MM.1S (cell line): ENCODE measurements around the gene FCN3.

Experiments used
- DNase-seq: peaks from one replicate; pipeline ENCODE4 v3.0.0-alpha.2; 2015
- H2AFZ ChIP-seq: fragments of 300-600 bp; sonication (generic); 2 replicates; pipeline ENCODE4 v1.6.0; 2016; ENCODE audit warnings: antibody characterized with exemption, low read length
- H3F3A ChIP-seq: fragments of 300-600 bp; sonication (generic); 2 replicates; pipeline ENCODE4 v1.6.1; 2016; ENCODE audit warnings: mild to moderate bottlenecking, antibody characterized with exemption, low read length, moderate library complexity, mixed read lengths; ENCODE audit not compliant: insufficient read depth
- H3K27ac ChIP-seq: fragments of 300-600 bp; sonication (generic); 2 replicates; pipeline ENCODE4 v1.5.1; 2016; ENCODE audit warnings: mild to moderate bottlenecking, low read length
- H3K27me3 ChIP-seq: fragments of 300-600 bp; sonication (generic); replicated peaks from 2 replicates; pipeline ENCODE4 v1.6.0; 2016; ENCODE audit warnings: low read length; ENCODE audit not compliant: insufficient read depth
- H3K36me3 ChIP-seq: fragments of 300-600 bp; sonication (generic); replicated peaks from 2 replicates; pipeline ENCODE4 v1.6.1; 2016; ENCODE audit warnings: mild to moderate bottlenecking, low read length, mixed read lengths; ENCODE audit not compliant: insufficient read depth
- H3K4me1 ChIP-seq: fragments of 300-600 bp; sonication (generic); 2 replicates; pipeline ENCODE4 v1.6.1; 2016; ENCODE audit warnings: low read length, mixed read lengths
- H3K4me2 ChIP-seq: fragments of 300-600 bp; sonication (generic); 2 replicates; pipeline ENCODE4 v1.6.0; 2016; ENCODE audit warnings: low read depth, low read length
- H3K4me3 ChIP-seq: fragments of 300-600 bp; sonication (generic); 2 replicates; pipeline ENCODE4 v1.5.1; 2016; ENCODE audit warnings: low read length, mixed read lengths
- H3K79me2 ChIP-seq: fragments of 300-600 bp; sonication (generic); 2 replicates; pipeline ENCODE4 v1.6.1; 2016; ENCODE audit warnings: mixed run types, low read length, mixed read lengths
- H3K9ac ChIP-seq: fragments of 300-600 bp; sonication (generic); 2 replicates; pipeline ENCODE4 v1.6.1; 2016; ENCODE audit warnings: low read length, mixed read lengths
- H3K9me2 ChIP-seq: fragments of 300-600 bp; sonication (generic); replicated peaks from 2 replicates; pipeline ENCODE4 v1.6.1; 2016; ENCODE audit warnings: mild to moderate bottlenecking, low read length, mixed read lengths; ENCODE audit not compliant: insufficient read depth
- H3K9me3 ChIP-seq: fragments of 300-600 bp; sonication (generic); replicated peaks from 2 replicates; pipeline ENCODE4 v1.6.1; 2016; ENCODE audit warnings: mild to moderate bottlenecking, low read length, mixed read lengths; ENCODE audit not compliant: insufficient read depth
- H4K20me1 ChIP-seq: fragments of 300-600 bp; sonication (generic); 2 replicates; pipeline ENCODE4 v1.6.1; 2016; ENCODE audit warnings: mild to moderate bottlenecking, low read length, moderate library complexity, mixed read lengths; ENCODE audit not compliant: insufficient read depth
- CTCF ChIP-seq: fragments of 300-600 bp; sonication (generic); IDR thresholded peaks from 2 replicates; pipeline ENCODE4 v1.5.1; 2016; ENCODE audit warnings: antibody characterized with exemption, low read length, mixed read lengths
- EZH2 ChIP-seq: fragments of 300-600 bp; sonication (generic); optimal IDR thresholded peaks from 2 replicates; pipeline ENCODE3; 2017; ENCODE audit warnings: low read depth, mild to moderate bottlenecking, antibody characterized with exemption, low read length, mixed read lengths
- EZH2phosphoT487 ChIP-seq: fragments of 300-600 bp; sonication (generic); IDR thresholded peaks from 2 replicates; pipeline ENCODE4 v1.6.1; 2018; ENCODE audit warnings: antibody characterized with exemption, low read length

FCN3 gene

GRCh38 chr1:27377760-27378495 lies 3.3 kb upstream of the FCN3 start:
- no peak overlapping the region for H2AFZ ChIP-seq
- H3K27ac ChIP-seq, result no peak overlapping the region
- TF ChIP-seq EZH2phosphoT487, result no peak
- TF ChIP-seq CTCF, result no peak
- no peak for TF ChIP-seq EZH2
- H3K79me2 ChIP-seq, result no peaks in the 10 kb centered on the region
- no peaks in the 10 kb centered on the region for H3K9me3 ChIP-seq
- H3K36me3 ChIP-seq, result no peaks in the 10 kb centered on the region
- no peak overlapping the region for H3K4me3 ChIP-seq
- DNase-seq, result no peak
- no peaks in the 10 kb centered on the region for H3F3A ChIP-seq
- H3K27me3 ChIP-seq, result 0 out of 2 replicates have a peak, but pooled peaks cover 9% of the 10 kb centered on the region
- H3K9ac ChIP-seq, result no peak overlapping the region
- no peaks in the 10 kb centered on the region for H4K20me1 ChIP-seq
- H3K4me2 ChIP-seq, result no peak overlapping the region
- H3K4me1 ChIP-seq, result no peaks in the 10 kb centered on the region
- no peaks in the 10 kb centered on the region for H3K9me2 ChIP-seq

GRCh38 chr1:27372808-27373690 lies 1.6 kb downstream of the FCN3 start:
- no peak overlapping the region for H2AFZ ChIP-seq
- H3K4me3 ChIP-seq, result no peak overlapping the region

More at GRCh38 chr1:27372808-27373690, 1.6 kb downstream of the FCN3 start:
- Histone ChIP-seq H3K4me1 (no peaks in the 10 kb centered on the region), H4K20me1 (no peaks in the 10 kb centered on the region), H3K9me2 (no peaks in the 10 kb centered on the region), H3F3A (no peaks in the 10 kb centered on the region), H3K79me2 (no peaks in the 10 kb centered on the region), H3K9ac (no peak overlapping the region), H3K27ac (no peak overlapping the region), H3K27me3 (0 out of 2 replicates have a peak, but pooled peaks cover 2% of the 10 kb centered on the region), H3K4me2 (no peak overlapping the region), H3K9me3 (no peaks in the 10 kb centered on the region), H3K36me3 (no peaks in the 10 kb centered on the region)
- TF ChIP-seq EZH2phosphoT487 (no peak), CTCF (peak; percentile 21; the same call in 1 of the 2 replicates)
- no peak for DNase-seq
